HG02840 (cell line): ENCODE measurements around the gene FIS1.
A peak's percentile ranks its signal among the peaks of the same experiment; 100 is the strongest.

Source experiments
- ATAC-seq: cut with Tn5 transposase; IDR thresholded peaks from one replicate; pipeline ENCODE4 v1.9.1; 2021; ENCODE audit warnings: mild to moderate bottlenecking, moderate library complexity, moderate number of reproducible peaks; ENCODE audit not compliant: unreplicated experiment, low FRiP score

FIS1 gene

GRCh38 chr7:101235050-101235449 is 9.8 kb downstream of the FIS1 start:
- no peak for ATAC-seq

DNA sequence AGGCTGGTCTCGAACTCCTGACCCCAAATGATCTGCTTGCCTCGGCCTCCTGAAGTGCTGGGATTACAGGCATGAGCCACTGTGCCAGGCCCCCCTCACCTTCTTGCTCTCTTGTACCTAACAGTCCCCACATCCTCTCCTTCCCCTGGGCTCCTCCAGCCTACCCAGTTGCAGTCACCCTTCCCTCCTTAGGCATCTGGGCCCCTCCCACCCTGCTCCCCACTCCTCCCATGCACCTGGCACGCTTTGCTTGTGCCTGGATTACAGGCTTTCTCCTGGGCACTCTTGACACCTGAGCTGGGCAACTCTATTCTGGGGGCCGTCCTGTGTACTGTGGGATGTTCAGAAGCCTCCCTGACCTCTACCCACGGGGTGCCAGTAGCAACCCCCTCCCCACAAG is 10.2 kb downstream of the FIS1 start:
- ATAC-seq: no peak

DNA sequence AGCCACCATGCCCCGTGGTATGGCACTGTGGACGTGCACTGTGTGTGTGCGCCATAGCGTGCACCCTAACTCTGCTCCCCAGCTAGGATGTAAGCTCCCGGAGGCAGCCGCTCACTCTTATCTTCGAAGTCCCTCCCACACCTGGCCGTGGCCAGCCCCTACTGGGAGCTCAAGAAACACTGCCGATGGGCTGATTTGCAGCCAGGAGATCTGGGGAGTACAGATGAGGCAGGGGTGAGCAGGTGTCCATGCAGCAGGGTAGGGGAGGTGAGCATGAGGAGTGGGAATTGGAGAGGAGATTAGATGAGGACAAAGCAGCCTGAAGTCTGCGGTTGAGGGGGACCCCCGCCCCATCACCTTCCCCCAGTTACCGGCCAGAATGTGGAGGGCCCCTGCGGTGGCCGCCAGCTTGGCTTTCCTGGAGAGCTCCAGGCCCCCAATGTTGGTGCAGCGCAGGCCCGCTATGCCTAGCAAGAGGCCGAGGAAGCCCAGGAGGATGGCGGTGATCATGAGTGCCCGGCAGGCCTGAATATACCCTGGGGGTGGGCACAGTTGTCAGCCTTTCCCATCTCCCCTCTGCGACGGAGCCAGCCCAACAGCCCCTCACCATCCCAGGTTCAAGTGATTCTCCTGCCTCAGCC is 10.9 kb downstream of the FIS1 start:
- no peak for ATAC-seq

- ATAC-seq: no peak
These were observed 12.6 kb downstream of the FIS1 start for GRCh38 chr7:101232141-101232850.

GRCh38 chr7:101231644-101232043 is 13.2 kb downstream of the FIS1 start:
- no peak for ATAC-seq

GRCh38 chr7:101226721-101227120 is 18.2 kb downstream of the FIS1 start:
- no peak for ATAC-seq

DNA sequence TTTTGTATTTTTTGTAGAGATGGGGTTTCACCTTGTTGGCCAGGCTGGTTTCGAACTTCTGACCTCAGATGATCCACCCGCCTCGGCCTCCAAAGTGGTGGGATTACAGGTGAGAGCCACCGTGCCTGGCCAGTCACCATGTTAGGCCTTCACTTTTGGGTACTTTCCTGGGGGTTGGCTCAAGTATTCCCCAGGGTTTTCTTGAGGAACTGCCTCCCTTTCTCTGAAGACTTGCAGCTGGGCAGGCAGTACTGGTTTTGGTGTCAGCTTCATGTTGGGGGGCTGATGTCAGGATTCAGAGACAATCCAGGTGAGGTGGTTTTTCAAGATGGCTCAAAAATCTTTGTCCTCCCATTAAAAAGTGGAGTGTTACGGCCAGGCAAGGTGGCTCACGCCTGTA is 19.2 kb downstream of the FIS1 start:
- ATAC-seq: no peak

DNA sequence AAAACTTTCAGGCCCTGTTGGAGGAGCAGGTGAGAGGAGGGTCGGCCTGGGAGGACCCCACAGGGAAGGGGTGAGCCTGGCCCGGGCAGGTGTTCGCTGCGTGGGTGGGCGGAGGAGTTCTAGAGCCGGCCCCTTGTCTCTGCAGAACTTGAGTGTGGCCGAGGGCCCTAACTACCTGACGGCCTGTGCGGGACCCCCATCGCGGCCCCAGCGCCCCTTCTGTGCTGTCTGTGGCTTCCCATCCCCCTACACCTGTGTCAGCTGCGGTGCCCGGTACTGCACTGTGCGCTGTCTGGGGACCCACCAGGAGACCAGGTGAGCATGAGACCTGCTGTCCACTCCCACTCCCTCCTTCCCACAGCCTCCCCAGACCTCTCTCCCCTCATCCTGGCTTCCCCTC is 21.4 kb downstream of the FIS1 start:
- ATAC-seq: no peak

- ATAC-seq: no peak
These were observed 22.5 kb downstream of the FIS1 start for GRCh38 chr7:101222275-101222830.

DNA sequence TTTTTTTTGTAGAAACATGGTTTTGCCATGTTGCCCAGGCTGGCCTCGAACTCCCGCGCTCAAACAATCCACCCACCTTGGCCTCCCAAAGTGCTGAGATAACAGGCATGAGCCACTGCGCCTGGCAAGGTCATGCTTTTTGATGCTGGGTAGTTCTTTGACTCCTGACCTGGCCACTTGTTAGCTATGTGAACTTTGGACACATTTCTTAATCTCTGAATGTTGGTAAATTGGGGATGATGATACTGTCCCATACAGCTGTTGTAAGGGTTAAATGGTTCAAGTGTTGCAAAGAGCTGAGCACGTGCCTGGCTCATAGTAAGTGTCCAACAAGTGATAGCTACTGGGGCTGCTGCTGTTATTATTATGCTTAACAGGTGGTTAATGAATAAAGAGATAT is 24.6 kb downstream of the FIS1 start:
- ATAC-seq: no peak

DNA sequence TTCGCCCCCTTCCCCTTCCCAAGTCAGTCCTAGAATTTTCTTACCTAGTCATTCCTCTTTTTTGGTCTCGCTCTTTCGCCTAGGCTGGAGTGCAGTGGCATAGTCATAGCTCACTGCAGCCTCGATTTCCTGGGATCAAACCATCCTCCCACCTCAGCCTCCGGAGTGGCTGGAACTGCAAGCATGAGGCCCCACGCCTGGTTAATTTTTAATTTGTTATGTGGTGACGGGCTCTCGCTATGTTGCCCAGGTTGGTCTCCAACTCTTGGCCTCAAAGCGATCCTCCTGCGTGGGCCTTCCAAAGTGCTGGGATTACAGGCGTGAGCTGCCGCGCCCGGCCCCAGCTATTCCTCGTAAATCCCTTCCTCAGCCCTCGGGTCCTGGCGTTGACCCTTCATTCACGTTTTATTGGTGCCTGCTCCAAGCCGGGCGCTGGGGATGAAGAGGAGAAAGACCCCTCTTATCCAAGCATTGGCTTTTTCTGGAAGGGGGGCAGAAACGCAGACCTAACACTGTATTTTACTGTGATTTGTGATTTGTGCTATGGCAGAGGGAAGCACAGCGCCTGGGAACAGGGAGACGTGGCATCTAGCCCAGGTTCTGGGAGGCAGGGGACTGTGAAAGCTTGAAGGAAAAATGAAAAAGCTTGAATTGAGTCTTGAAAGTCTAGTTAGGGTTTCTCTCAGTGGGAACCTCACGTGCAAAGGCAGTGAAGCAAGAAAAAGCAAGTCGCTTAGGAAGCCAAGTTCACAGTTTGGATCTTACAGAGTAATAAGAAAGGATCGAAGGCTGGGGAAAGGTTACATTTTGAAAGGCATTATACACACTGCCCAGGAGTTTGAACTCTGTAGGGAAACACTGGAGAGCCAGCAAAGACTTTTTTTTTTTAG is 26.4 kb downstream of the FIS1 start:
- ATAC-seq: no peak

GRCh38 chr7:101217388-101218235 is 27.3 kb downstream of the FIS1 start, which contains the start of the genes PLOD3 and ZNHIT1:
Gene PLOD3, minus strand, starts transcription at chr7:101217581. Its CDS starts 307 bp downstream, at chr7:101217274.
Gene ZNHIT1, plus strand, starts transcription at chr7:101218165. Its CDS starts 31 bp downstream, at chr7:101218196.
- ATAC-seq: peak; percentile 64

DNA sequence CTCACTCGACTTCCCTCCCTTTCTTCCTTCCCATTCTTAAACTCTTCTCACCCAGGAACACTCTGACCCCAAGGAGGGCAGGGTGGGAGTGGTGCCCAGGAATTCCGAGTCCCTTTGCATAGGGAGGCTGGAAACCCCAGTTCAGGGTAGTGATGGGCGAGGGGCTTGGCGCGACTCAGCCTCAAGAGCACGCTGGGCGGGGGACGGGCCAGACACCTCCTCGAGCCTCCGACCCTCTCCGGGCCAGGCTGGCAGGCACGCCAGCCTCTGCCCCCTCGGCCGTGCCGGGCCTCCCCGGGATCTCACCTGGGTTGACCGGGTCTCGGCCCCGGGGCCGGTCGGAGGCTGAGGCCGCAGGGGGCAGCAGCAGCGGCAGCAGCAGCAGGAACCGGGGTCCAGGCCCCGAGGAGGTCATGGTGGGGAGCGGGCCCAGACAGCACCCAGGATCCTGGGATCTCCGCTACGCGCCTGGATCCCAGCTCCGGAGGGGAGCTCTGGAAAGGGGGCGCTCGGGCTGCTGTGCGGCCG is 28.0 kb downstream of the FIS1 start:
- peak; percentile 11 for ATAC-seq

DNA sequence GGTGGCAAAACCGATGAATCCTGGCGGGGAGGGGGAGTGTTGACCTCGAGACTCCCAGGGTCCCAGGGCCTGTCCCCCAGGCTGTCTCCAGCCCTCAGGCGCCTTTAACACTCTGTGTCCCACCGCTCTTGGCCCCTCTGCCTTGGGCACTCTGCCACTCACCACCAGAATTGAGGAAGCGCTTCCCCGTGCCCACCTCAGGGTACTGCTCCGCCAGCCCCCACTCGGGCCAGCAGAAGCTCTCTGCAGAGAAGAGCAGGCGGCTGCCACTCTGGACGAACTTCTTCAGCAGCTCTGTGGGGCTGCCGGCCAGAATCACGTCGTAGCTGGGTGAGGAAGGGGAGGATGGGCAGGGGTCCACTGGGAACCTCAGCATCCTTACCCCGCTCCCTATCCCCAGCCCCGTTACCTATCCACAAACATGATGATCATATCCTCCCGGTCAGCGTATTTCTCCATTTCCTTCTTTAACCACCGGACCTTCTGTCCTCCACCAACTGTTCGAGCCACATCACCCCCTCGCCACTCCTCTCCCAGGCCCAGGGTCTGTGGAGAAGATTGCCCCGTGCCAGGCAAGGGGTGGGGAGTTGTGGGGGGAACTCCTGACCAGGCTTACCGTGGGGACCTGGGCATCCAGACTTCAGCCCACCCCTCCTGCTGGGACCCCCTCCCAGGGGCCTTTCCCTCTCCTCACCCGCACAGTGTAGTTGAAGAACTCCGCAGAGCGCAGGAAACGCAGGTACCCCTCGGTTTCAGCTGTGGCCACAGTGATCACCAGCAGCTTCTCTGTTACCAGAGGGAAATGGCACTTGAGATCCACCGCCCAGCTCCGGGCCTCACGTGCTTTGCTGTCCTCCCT is 28.7 kb downstream of the FIS1 start:
- no peak for ATAC-seq

- no peak for ATAC-seq
These were observed 32.9 kb downstream of the FIS1 start for GRCh38 chr7:101212014-101212413.

- ATAC-seq: no peak
These were observed 33.4 kb downstream of the FIS1 start for GRCh38 chr7:101211501-101211900.

- no peak for ATAC-seq
These were observed 34.7 kb downstream of the FIS1 start for GRCh38 chr7:101210143-101210542.

- no peak for ATAC-seq
These were observed 36.1 kb downstream of the FIS1 start for GRCh38 chr7:101208794-101209193.

- no peak for ATAC-seq
These were observed 37.4 kb downstream of the FIS1 start for GRCh38 chr7:101207459-101207858.
